AG20443 (cell line): ENCODE data around the gene NECAP2.
"Not testable (repeated sequence)": the region's sequence is repeated elsewhere in the genome, so short reads cannot be mapped to it uniquely, and the experiment has no call there.

ENCODE experiments used
- DNase-seq: peaks from one replicate; pipeline ENCODE4 v3.0.0; 2012; ENCODE audit warnings: low spot score, mixed read lengths

The NECAP2 gene

DNA sequence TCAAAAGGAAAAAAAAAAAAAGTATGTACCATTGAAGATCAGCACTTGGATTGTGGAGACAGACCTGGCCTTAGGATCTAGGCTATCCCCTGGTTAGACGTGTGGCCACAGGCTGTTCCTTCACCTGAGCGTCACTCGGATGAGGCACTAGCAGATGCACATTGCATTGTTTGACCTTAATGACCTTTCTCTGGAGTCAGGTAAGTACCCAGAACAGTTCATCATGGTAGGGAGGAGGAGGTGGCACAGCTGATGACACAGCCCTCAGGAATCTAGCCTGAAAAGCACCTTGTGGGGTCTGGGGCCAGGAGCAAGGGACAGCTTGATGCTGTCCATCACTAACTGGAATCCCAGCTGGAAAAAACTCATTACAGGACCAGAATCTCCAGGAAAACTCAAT, 21.2 kb downstream of the NECAP2 start:
- DNase-seq = no peak

DNA sequence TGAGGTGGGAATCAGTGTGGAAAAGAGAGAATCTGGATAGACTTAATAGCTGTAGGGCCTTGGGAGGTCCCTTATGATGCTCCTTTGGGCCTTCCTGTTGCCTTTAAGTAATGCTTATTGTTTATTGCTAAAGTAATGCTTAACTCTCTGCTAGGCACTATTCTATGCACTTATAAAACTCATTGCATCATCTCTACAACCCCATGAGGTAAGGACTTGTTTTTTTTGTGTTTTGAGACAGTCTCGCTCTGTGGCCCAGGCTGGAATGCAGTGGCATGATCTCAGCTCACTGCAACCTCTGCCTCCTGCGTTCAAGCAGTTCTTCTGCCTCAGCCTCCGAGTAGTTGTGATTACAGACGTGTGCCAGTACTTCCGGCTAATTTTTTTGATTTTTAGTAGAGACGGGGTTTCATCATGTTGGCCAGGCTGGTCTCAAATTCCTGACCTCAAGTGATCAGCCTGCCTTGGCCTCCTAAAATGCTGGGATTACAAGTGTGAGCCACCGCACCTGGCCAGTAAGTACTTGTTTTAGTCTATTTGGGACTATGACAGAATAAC, 22.3 kb downstream of the NECAP2 start:
- no peak for DNase-seq

DNA sequence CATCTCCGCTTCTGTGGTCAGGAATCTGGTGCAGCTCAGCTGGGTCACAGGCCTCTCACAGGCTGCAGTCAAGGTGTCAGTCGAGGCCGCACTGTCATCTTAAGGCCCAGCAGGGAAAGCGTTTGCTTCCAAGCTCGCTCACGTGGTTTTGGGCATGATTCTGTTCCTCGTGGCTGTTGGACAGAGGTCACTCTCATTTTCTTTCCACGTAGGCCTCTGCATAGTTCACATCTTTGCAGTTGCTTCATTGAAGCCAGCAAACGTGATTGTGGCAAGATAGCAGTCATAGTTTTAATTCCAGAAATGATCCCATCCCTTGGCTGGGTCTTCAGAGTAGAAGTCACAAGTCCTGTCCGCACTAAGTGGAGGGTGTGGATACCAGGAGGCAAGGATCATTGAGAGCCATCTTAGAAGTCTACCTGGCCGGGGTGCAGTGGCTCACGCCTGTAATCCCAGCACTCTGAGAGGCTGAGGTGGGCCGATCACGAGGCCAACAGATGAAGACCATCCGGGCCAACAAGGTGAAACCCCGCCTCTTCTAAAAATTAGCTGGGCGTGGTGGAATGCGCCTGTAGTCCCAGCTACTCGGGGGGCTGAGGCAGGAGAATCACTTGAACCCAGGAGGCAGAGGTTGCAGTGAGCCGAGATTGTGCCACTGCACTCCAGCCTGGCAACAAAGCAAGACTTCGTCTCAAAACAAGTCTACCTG, 24.5 kb downstream of the NECAP2 start:
- DNase-seq = peak; percentile 23

DNA sequence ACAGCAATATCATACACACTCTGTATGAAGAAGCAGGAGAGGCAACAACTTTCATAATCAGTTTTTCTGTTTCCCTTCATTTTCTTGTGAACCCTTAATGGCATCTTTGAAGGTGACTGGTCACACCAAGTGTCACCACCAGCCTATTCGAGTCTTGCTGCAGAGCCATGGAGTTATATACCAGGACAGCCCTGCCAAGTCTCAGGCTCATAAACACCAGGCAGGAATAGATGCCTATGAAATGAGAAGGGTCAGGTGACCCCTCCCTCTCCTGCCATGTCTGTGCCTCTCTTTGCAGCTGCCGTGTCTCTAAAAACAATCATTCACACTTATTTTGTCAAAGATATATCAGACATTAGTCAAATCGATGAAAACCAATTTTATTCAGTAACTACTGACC, 28.0 kb downstream of the NECAP2 start:
- DNase-seq = no peak

DNA sequence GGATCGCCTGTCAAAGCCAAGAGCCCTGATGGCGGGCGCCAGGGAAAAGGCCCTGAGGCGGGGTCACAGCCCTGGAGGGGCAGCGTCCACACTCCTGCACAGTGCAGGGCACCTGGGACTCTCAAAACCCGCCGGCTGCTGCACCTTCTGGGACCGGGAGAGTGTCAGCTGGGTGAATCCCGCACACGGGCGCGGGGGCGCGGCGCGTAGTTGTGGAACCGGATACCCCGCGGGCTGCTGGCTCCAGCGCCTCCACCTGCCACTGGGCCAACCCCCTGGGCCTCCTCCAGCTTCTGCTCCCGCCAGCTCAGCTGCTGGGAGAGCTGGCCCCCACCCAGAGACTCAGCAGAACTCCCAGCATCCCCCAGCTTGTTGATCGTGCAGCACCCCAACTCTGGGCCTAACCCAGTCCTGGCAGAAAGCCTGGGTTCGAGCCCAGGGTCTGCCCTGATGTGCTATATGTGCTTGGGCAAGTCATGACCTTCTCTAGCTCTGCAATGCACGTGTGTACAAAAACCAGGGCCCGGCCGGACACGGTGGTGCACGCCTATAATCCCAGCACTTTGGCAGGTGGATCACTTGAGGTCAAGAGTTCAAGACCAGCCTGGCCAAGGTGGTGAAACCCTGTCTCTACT, 33.8 kb downstream of the NECAP2 start:
- no peak for DNase-seq

DNA sequence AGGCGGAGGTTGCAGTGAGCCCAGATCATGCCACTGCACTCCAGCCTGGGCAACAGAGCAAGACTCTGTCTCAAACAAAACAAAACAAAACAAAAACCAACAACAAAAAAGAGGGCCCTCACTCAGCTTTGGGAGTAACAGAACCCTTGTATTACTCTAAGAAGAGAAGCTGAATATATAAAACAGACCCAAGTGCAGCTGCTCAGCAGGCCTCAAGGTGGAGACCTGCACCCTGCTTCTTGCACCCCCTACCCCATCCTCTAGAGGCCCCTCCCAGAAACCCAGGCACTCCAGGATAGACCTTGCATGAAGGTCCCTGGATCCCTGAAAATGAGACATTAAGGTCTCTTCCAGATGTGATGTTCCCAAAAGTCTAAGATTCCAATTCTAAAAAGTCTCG, 34.4 kb downstream of the NECAP2 start:
- not testable (repeated sequence) for DNase-seq

DNA sequence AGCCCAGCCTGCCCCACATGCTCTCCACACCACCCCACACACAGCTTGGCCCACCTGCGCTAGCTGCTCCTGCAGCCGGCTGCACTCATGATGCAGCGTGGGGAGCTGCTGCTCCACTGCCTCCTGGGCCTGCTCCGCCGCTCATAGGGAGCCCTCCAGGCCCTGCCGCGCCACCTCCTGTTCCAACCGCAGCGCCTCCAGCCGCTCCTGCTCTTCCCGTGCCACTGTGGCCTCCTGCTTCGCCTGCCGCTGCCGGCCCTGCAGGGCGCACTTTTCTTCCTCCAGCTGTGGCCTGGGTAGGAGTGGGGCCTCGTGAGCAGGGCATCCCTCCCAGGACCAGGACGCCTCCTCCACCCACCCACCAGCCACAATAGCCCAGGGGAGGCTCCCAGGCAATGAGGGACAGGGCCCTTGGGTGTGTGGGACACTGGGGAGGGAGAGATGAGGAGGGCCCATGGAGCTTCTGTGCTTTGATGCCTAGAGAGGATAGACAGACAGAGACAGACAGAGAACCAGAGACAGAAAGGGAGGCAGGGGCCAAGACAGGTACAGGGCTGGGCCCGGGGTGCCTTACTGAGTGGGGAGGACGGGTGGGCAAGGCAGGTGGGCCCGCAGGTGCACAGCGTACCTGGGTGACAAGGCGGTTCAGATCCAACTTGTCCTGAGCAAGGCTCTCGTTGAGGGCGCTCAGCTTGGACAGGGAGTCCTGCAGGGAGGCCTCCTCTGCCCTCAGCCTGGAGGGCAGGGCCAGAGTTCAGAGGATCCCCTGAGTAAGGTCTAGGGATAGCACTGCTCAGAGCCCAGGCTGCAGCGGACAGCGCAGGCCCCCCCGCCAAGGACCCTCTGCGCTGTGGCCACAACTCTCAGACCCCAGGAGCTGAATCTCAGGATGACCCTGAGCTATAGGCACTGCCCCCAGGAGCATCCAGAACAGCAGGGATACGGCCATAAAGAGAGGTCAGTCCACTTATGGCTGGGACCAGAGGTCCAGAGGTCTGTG, 35.5 kb downstream of the NECAP2 start:
- DNase-seq = not testable (repeated sequence)

DNA sequence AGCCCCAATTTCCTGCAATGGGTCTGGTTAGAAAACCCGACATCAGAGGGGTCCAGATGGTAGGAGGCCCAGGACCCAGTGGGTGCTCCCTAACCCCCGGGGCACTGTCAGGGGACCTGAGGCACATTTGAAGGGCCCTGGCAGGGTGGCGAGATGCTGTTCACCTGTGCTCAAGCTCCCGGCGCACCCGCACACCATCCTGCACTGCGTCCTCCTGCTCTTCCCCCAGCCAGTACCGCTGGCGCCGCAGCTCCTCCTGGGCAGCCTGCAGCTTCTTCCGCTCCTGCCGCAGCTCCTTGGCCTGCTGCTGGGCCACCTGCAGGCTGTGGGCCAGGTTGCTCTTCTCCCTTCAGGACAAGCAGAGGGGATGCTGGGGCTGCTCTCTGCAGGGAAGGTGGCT, 37.6 kb downstream of the NECAP2 start:
- no peak for DNase-seq

DNA sequence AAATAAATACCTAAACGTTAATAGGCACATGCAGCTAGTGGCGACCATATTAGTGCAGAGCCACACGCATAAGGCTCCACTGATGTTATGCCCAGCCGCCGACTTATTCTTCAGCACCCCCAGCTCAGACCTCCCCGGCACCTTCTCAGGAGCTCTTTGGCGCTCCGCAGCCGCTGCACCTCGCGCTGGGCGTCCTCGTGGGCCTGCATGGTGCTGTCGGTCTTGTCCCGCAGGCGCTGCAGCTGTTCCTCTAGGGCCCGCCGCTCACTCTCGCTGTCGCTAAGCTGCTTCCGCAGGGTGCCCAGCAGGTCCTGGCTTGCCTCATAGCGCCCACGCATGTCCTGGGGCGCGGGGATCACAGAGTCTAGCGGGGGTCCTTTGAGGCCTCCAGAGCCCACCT, 42.6 kb downstream of the NECAP2 start:
- not testable (repeated sequence) for DNase-seq

DNA sequence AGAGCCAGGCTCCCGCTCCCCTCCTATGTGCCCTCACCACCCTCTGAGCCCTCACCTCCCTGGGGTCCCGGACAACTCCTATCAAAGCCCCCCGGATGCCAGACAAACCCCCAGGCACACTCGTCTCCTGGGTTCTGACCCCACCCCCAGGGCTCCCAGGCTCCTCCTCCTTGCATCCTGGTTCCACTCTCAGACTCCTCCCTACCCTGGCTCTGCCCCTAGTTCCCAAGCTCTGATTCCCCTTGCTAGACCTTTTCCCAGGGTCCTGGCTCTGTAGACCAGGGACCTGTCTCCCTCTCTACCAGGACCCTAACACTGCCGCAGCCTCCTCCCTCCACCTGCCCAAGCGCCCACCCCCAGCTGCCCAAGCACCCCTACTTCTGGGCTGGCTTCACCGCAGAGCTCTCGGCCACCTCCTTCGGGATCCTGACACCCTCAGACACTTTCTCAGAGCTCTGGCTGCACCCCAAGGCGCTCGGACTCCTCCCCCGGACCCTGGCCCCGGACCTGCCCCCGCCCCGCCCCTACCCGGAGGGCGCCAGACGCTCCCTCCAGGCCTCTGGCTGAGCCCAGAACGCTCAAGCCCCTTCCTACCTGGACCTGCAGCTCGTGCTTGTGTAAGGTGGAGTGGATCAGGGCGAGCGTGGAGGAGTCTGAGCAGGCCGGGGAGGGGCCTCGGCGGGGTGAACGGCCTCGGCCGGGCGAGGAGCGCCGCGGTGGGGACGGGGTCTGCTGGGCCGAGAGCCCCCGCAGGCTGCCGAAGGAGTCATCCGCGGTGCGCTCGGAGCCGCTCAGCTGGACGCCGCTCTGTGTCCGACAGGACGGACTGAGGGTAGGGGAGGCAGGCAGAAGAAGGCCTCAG, 43.3 kb downstream of the NECAP2 start:
- not testable (repeated sequence) for DNase-seq

DNA sequence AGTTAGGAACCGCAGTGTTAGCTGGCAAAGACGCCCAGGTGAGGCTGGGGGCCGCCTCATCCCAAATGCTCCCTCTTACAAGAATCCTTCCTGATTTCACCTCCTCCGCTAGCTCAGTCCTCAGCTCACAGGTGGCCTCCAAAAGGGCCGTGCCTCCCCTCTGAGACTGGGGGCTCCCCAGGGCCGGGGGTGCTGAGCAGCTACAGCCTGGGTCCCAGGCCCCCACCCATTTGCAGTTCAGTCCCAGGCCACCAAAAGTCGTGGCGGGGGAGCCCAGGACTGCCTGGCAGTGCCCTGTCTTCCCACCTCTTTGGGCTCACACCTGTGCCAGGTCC, 43.9 kb downstream of the NECAP2 start:
- DNase-seq = no peak

DNA sequence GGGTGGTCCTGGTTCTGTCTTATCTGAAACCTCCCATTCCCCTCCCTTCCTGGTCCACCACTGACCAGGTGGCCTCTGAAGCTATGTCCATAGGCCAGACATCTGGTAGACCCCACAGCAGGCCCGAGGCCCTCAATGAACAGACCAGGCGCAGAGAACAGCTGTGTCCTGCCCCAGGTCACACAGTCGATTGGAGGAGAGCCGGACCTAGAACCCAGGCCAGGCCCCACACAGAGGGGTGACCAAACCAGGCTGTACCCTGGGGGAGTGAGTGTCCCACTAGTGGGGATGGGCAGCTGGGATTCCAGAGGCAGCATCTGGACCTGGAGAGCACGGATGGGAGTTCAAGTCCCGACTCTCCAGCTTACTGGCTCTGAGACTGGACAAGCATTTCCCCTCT, 44.4 kb downstream of the NECAP2 start:
- DNase-seq = no peak

DNA sequence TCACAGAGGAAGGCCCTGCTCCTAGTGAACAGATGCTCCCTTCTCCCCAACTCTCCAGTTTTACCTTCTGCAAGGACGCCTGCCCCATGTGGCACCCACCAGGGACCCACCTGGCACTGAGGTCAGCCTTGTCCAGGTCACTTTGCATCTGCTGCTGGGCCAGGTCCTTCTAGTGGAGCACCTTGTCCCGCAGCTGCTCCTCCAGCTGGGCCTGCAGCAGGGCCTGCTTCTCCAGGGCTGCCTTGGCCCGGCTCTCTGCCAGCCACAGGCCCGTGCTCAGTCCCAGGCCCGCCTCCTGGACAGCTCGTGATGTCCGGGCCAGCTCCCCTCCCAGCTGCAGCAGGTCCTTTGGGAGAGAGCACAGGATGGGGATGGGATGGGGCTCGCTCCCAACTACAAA, 45.8 kb downstream of the NECAP2 start:
- not testable (repeated sequence) for DNase-seq

DNA sequence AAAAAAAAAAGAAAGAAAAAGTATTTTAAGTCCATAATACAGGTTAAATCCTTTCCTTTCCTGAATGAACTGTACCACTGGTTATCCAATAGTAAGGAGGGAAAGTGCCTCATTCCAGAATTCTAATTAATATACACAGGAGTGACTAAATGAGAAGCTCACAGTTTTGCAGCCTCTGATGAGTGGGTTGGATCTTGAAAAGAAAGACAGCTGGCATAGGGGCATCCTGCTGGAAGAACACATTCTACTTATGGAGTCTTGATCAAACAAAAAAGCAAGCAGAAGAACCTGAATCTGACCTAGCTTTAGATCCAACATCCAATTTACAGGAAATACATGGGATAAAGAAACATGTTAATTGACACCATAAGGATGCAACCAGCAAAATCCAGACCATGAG, 46.5 kb downstream of the NECAP2 start:
- not testable (repeated sequence) for DNase-seq

DNA sequence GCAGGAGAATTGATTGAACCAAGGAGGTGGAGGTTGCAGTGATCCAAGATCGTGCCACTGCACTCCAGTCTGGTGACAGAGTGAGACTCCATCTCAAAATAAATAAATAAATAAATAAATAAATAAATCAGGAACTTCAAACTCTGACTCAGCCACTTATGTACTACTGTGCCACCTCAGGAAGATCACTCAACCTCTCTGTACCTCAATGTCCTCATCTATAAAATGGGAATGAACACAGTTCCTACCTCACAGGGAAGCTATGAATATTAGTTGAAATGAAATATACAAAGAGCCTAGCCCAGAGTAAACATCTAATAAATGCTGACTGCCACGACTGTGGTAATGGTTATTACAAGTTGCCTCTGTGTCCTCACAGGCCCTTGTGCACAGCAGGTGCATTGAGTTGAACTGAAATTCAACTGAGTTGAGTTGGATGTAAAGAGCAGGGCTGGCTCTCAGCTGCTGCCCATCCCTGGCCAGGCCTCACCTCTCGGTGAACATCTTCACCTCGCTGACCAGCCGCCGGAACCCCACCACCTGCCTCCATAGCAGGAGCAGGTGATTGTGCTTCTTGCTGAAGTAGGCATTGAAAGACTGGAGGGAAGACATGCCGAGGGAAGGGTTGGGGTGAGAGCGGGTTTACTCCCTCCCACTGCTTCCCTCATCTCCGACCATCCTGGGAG, 48.8 kb downstream of the NECAP2 start:
- DNase-seq = not testable (repeated sequence)

DNA sequence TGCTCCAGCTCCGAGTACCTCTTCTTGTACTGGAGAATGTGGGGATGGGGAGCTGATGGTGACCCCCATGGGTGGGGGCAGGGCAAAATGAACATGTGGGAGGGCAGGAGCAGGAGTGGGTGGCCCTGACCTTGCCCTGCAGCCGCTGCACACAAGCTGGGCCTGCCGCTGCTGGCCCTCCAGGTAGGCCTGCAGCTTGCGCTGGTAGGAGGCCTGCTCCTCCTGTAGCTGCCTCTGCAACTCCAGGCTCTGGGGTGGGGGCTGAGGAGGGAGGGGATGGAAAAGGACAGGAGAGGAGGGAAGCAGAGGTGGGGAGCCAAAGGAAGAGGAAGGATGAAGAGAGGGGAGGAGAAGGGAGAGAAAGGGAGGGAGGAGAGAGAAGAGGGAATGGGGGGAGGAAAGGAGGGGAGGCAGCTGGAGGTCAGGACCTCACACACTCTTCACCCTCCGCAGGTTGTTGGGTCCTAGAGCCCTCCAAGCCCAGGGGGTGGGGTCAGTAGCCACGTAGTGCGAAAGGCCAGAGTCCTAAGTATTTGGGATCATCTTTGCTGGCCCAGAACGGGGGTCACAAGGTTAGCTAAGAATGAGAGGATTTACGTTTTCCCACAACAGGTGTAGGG, 50.6 kb downstream of the NECAP2 start:
- DNase-seq = no peak

DNA sequence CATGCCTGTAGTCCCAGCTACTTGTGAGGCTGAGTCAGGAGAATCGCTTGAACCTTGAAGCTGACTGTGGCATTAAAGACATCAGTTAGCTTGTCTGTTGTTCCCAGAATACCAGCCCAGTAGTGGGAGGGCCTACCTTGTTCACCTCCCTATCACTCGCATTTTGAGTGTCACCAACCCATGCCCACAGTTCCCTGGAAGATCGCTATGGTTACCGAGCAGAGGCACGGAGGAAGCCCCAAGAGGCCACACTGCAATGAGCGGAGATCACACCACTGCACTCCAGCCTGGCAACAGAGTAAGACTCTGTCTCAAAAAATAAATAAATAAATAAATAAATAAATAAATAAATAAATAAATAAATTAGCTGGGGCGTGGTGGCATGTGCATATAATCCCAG, 52.4 kb downstream of the NECAP2 start:
- DNase-seq = not testable (repeated sequence)

DNA sequence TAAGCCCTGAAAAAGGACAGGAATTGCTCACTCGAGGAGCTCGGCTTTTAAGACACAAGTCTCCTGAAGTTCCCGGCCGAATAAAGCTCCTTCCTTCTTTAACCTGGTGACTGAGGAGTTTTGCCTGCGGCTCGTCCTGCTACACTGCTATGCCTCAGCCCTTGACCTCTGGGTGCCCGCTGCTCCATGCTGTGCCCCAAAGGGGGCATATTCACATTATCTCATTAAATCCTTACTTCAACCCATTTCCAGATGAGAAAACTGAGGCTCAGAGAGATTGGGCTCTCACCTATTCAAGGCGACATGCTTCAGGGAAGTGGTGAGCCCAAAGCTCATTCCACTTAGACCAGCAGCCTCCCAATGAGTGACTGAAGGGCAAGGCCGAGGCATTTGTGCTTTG, 53.2 kb downstream of the NECAP2 start:
- DNase-seq = not testable (repeated sequence)

DNA sequence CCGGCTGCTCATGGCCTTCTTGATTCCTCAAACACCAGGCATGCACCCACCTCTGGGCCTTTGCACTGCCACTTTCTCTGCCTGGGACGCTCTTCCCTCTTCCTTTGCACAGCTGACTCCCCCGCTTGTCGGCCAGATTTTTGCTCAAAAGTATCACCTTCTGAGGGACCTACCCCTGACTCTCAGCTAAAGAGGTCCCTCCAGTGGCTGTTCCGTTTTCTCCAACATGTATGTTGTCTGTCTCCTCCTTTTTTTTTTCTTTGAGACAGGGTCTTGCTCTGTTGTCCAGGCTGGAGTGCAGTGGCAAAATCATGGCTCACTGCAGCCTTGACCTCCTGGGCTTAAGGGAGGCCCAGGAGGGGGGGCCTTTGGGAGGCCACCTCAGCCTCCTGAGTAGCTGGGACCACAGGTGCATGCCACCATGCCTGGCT, 57.0 kb downstream of the NECAP2 start:
- not testable (repeated sequence) for DNase-seq

DNA sequence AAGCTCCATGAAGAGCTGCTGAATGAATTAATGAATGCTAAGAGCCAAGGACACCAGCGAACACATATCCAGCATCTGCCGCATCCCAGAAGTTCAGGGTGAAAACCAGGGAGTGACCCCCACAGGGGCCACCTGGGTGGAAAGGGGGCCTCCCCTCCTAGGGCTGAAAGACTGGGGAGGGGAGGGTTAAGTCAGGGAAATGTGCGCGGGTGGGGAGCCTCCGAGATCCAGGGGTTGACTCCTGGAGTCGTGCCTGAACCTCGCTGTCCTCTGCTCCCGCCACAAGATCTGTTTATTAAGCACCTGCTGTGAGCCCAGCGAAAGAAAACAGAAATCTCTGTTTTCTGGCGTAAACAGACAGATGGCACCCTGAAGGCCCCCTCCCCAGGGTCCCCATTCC, 57.5 kb downstream of the NECAP2 start:
- not testable (repeated sequence) for DNase-seq
